GM18907 (cell line): ENCODE results near the gene COL23A1.
A peak's percentile ranks its signal among the peaks of the same experiment; 100 is the strongest.

ENCODE experiments used
- ATAC-seq: cut with Tn5 transposase; IDR thresholded peaks from one replicate; pipeline ENCODE4 v1.9.1; 2021; ENCODE audit warnings: mild to moderate bottlenecking, moderate library complexity; ENCODE audit not compliant: unreplicated experiment

Gene COL23A1

GRCh38 chr5:178590141-178590923 lies at the start of gene COL23A1:
Gene COL23A1 (minus strand): TSS chr5:178590393.
- ATAC-seq, result no peak

- ATAC-seq, result no peak
Observed at GRCh38 chr5:178637356-178638074, 47.3 kb upstream of the COL23A1 start.

GRCh38 chr5:178632285-178632684 lies 42.1 kb upstream of the COL23A1 start:
- ATAC-seq, result no peak

GRCh38 chr5:178630951-178631350 lies 40.8 kb upstream of the COL23A1 start:
- ATAC-seq, result no peak

GRCh38 chr5:178630475-178630930 lies 40.3 kb upstream of the COL23A1 start:
- no peak for ATAC-seq

- no peak for ATAC-seq
Observed at GRCh38 chr5:178627259-178627598, 37.0 kb upstream of the COL23A1 start.

- ATAC-seq, result peak; percentile 86
Observed at GRCh38 chr5:178626484-178627258, 36.5 kb upstream of the COL23A1 start, which contains the start of gene CLK4. Gene CLK4 (minus strand): TSS chr5:178627050. CDS start chr5:178623416, 3,634 bp downstream.

GRCh38 chr5:178625679-178626483 lies 35.7 kb upstream of the COL23A1 start:
- peak; percentile 19 for ATAC-seq

GRCh38 chr5:178624631-178625546 lies 34.7 kb upstream of the COL23A1 start:
- no peak for ATAC-seq

- no peak for ATAC-seq
Observed at GRCh38 chr5:178622679-178623247, 32.6 kb upstream of the COL23A1 start.

GRCh38 chr5:178619390-178619789 lies 29.2 kb upstream of the COL23A1 start:
- ATAC-seq, result no peak

GRCh38 chr5:178612299-178612698 lies 22.1 kb upstream of the COL23A1 start:
- ATAC-seq, result no peak

GRCh38 chr5:178606269-178606668 lies 16.1 kb upstream of the COL23A1 start:
- ATAC-seq, result no peak

- ATAC-seq, result no peak
Observed at GRCh38 chr5:178605788-178606187, 15.6 kb upstream of the COL23A1 start.

- ATAC-seq, result no peak
Observed at GRCh38 chr5:178602752-178603151, 12.6 kb upstream of the COL23A1 start.

- ATAC-seq, result no peak
Observed at GRCh38 chr5:178595750-178596149, 5.6 kb upstream of the COL23A1 start.

GRCh38 chr5:178595150-178595549 lies 5.0 kb upstream of the COL23A1 start:
- no peak for ATAC-seq

- no peak for ATAC-seq
Observed at GRCh38 chr5:178590924-178591423, 781 bp upstream of the COL23A1 start.
